ENCODE results near the gene EML6. TPM values are rescaled to one million over a fixed set of nuclear protein-coding genes. Genes with fewer than 3 reads are reported as not detected.

EML6 gene
- total RNA-seq, 1 donor from 2014 or later, result 2.5 TPM

GRCh38 chr2:54960164-54960563 is 236.7 kb downstream of the EML6 start:
- no peak overlapping the region for H3K4me3 ChIP-seq
- H3K4me1 ChIP-seq, result peaks cover 9% of the 10 kb centered on the region
- H3K9me3 ChIP-seq, result no peaks in the 10 kb centered on the region
- no peaks in the 10 kb centered on the region for H3K36me3 ChIP-seq
- no peaks in the 10 kb centered on the region for H3K27me3 ChIP-seq (ENCODE audit: low read depth)
- intact Hi-C loops (cut with DNase I), result no loop called here
- ATAC-seq (no peak), DNase-seq (no peak)
- TF ChIP-seq, protein P1, sequence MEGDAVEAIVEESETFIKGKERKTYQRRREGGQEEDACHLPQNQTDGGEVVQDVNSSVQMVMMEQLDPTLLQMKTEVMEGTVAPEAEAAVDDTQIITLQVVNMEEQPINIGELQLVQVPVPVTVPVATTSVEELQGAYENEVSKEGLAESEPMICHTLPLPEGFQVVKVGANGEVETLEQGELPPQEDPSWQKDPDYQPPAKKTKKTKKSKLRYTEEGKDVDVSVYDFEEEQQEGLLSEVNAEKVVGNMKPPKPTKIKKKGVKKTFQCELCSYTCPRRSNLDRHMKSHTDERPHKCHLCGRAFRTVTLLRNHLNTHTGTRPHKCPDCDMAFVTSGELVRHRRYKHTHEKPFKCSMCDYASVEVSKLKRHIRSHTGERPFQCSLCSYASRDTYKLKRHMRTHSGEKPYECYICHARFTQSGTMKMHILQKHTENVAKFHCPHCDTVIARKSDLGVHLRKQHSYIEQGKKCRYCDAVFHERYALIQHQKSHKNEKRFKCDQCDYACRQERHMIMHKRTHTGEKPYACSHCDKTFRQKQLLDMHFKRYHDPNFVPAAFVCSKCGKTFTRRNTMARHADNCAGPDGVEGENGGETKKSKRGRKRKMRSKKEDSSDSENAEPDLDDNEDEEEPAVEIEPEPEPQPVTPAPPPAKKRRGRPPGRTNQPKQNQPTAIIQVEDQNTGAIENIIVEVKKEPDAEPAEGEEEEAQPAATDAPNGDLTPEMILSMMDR (IDR thresholded peaks at IDR 0.05), result no peak
- no peak overlapping the region for H3K27ac ChIP-seq

DNA sequence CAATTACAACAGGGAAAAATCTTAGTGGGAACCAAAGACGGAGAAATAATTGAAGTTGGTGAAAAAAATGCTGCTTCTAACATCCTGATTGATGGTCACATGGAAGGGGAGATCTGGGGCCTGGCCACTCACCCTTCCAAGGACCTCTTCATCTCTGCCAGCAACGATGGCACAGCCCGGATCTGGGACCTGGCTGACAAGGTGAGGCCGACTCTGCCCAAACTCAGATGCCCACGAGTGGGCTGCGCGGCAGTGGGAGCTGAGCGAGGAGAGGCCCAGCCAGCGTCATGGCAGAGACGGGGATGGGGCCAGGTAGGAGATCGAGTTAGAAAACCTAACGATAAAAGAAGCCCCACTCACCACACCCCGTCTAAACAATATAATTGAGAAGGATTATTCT is 239.0 kb downstream of the EML6 start:
- Histone ChIP-seq H3K36me3 (no peaks in the 10 kb centered on the region), H3K27ac (peak overlapping the region; percentile 49), H3K4me1 (peaks cover 10% of the 10 kb centered on the region), H3K9me3 (no peaks in the 10 kb centered on the region), H3K27me3 (ENCODE audit: low read depth) (no peaks in the 10 kb centered on the region), H3K4me3 (no peak overlapping the region)
- intact Hi-C loops (cut with DNase I), result no loop called here
- DNase-seq (no peak), ATAC-seq (no peak)
- TF ChIP-seq, protein P1 (IDR thresholded peaks at IDR 0.05), result no peak

- intact Hi-C loops (cut with DNase I), result no loop called here
- TF ChIP-seq, protein P1 (IDR thresholded peaks at IDR 0.05), result no peak
- Histone ChIP-seq H3K27ac (peak overlapping the region; percentile 49), H3K4me3 (no peak overlapping the region), H3K36me3 (no peaks in the 10 kb centered on the region), H3K9me3 (no peaks in the 10 kb centered on the region), H3K27me3 (ENCODE audit: low read depth) (no peaks in the 10 kb centered on the region), H3K4me1 (peaks cover 10% of the 10 kb centered on the region)
- no peak for DNase-seq
- ATAC-seq, result peak; percentile 61 to 80
Measured at GRCh38 chr2:54962935-54963440, 239.5 kb downstream of the EML6 start.

DNA sequence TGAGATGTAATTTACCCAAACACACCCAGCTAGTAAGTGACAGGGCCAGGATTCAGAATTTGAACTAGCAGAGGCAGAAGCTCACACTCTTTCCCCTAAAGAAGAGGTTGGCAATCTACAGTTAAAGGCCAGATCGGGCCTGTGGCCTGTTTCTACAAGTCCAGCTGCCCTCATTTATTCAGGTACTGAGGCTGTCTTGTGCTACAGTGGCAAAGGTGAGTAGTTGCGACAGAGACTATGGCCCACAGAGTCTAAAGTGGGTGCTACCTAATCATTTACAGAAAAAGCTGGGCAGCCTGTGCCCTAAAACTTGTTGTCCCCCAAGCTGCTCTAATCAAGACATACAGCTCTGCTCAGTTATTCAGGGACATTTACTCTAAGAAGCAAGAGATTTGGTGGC is 240.0 kb downstream of the EML6 start:
- Histone ChIP-seq H3K9me3 (no peaks in the 10 kb centered on the region), H3K4me3 (no peak overlapping the region), H3K36me3 (no peaks in the 10 kb centered on the region), H3K27me3 (ENCODE audit: low read depth) (no peaks in the 10 kb centered on the region), H3K27ac (peak overlapping the region; percentile 42), H3K4me1 (peaks cover 10% of the 10 kb centered on the region)
- intact Hi-C loops (cut with DNase I), result no loop called here
- ATAC-seq, result peak; percentile 5 to 7
- DNase-seq, result no peak
- TF ChIP-seq, protein P1 (IDR thresholded peaks at IDR 0.05), result no peak

GRCh38 chr2:54964271-54964670 is 240.8 kb downstream of the EML6 start:
- Histone ChIP-seq H3K36me3 (no peaks in the 10 kb centered on the region), H3K27me3 (ENCODE audit: low read depth) (no peaks in the 10 kb centered on the region), H3K9me3 (no peaks in the 10 kb centered on the region), H3K4me1 (peaks cover 10% of the 10 kb centered on the region), H3K4me3 (no peak overlapping the region), H3K27ac (no peak overlapping the region)
- no peak for ATAC-seq
- intact Hi-C loops (cut with DNase I), result no loop called here
- no peak for DNase-seq
- TF ChIP-seq, protein P1 (IDR thresholded peaks at IDR 0.05), result no peak

GRCh38 chr2:54964816-54965215 is 241.4 kb downstream of the EML6 start:
- Histone ChIP-seq H3K27me3 (ENCODE audit: low read depth) (no peaks in the 10 kb centered on the region), H3K27ac (no peak overlapping the region), H3K4me3 (no peak overlapping the region), H3K36me3 (peaks cover 5% of the 10 kb centered on the region), H3K9me3 (no peaks in the 10 kb centered on the region), H3K4me1 (peaks cover 10% of the 10 kb centered on the region)
- DNase-seq, result no peak
- intact Hi-C loops (cut with DNase I), result no loop called here
- TF ChIP-seq, protein P1 (IDR thresholded peaks at IDR 0.05), result no peak
- no peak for ATAC-seq
